ENCODE measurements around the gene TLE3.

TLE3 gene

GRCh38 chr15:70098461-70099166, 897 bp upstream of the TLE3 start:
- no peak for DNase-seq

- no peak for DNase-seq
Measured at GRCh38 chr15:70098153-70098460, 390 bp upstream of the TLE3 start.

GRCh38 chr15:70097063-70097320, 725 bp downstream of the TLE3 start:
- DNase-seq, result no peak

GRCh38 chr15:70096215-70097062, 1.3 kb downstream of the TLE3 start:
- DNase-seq, result no peak

- DNase-seq, result no peak
Measured at GRCh38 chr15:70095408-70096214, 2.1 kb downstream of the TLE3 start.

- DNase-seq, result no peak
Measured at GRCh38 chr15:70094690-70095311, 2.9 kb downstream of the TLE3 start.

GRCh38 chr15:70093481-70094319, 4.0 kb downstream of the TLE3 start:
- no peak for DNase-seq

- no peak for DNase-seq
Measured at GRCh38 chr15:70093070-70093469, 4.6 kb downstream of the TLE3 start.

- no peak for DNase-seq
Measured at GRCh38 chr15:70092464-70093027, 5.2 kb downstream of the TLE3 start.

GRCh38 chr15:70091726-70092463, 5.8 kb downstream of the TLE3 start:
- no peak for DNase-seq

- DNase-seq, result no peak
Measured at GRCh38 chr15:70090436-70091296, 7.1 kb downstream of the TLE3 start.

GRCh38 chr15:70089692-70089971, 8.1 kb downstream of the TLE3 start:
- DNase-seq, result no peak

- no peak for DNase-seq
Measured at GRCh38 chr15:70088887-70089691, 8.6 kb downstream of the TLE3 start.

- DNase-seq, result no peak
Measured at GRCh38 chr15:70088455-70088854, 9.3 kb downstream of the TLE3 start.

GRCh38 chr15:70087708-70088352, 9.9 kb downstream of the TLE3 start:
- DNase-seq, result no peak

GRCh38 chr15:70086636-70087035, 11.1 kb downstream of the TLE3 start:
- no peak for DNase-seq

- no peak for DNase-seq
Measured at GRCh38 chr15:70084461-70084860, 13.3 kb downstream of the TLE3 start.

GRCh38 chr15:70083946-70084345, 13.8 kb downstream of the TLE3 start:
- no peak for DNase-seq

GRCh38 chr15:70083418-70083817, 14.3 kb downstream of the TLE3 start:
- no peak for DNase-seq
